ENCODE results near the gene GALNT2. TPM values are rescaled to one million over a fixed set of nuclear protein-coding genes. Genes with fewer than 3 reads are reported as not detected.

Gene GALNT2
- total and polyA plus RNA-seq, 2 donors (not counting 1 experiment from before 2014, with no cell fraction given) = 19.0 to 184 TPM

DNA sequence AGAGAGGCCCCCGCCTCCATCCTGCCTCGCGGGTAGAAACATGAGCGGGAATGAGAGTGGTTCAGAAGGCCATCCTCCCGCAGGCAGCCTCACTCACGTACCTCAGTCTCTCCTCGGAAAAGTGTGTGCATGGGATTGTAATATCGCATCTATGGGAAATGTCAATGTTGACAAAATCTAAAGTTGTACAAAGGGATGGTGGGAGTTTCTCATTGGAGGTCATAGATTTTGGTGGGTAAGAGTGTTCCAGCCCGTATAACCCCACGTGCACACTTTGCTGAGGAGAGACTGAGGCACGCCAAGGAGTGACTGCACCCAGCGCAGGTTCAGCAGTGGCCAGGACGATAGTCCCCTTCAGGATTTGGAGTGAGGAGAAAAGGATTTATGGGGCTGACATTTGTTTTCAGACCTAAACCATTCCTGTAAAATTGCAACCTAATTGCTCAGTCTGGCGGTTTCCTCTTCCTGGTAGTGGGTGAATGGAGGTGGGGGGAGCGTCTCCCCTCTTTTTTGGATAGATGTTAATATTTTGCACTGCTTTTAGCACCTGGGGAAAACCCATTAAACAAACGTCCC is 59.6 kb downstream of the GALNT2 start:
- Mint-ChIP-seq H3K4me1 (peaks cover 75% of the 10 kb centered on the region), H3K9me3 (ENCODE audit: insufficient read depth) (no peaks in the 10 kb centered on the region), H3K4me3 (peak overlapping the region; percentile 72), H3K27me3 (no peaks in the 10 kb centered on the region), H3K27ac (peak overlapping the region; percentile 83)
- no peak overlapping the region for H2AFZ ChIP-seq (ENCODE audit: insufficient read depth, low read depth, low read length, poor library complexity, severe bottlenecking)
- H3K27me3 ChIP-seq (replicated peaks in 1 of 4; ENCODE audit: control extremely low read depth in 1 of 4, control insufficient read depth in 3 of 4, insufficient read depth in 4 of 4, low read length in 3 of 4) = no peaks in the 10 kb centered on the region
- no peak for ATAC-seq (ENCODE audit: low read depth)
- no peak overlapping the region for H3K4me3 ChIP-seq (ENCODE audit: control extremely low read depth in 1 of 5, extremely low read depth in 1 of 5, insufficient read depth in 1 of 5, low read depth in 2 of 5, low read length in 4 of 5)
- intact Hi-C loops (cut with micrococcal nuclease) = no loop called here
- CTCF ChIA-PET = no interaction called here
- H3K4me1 ChIP-seq (ENCODE audit: control insufficient read depth in 2 of 2, insufficient read depth in 2 of 2, low read length in 2 of 2) = peaks cover 47 to 58% of the 10 kb centered on the region in 2 donors
- H3K4me2 ChIP-seq (replicated peaks; ENCODE audit: low read depth, low read length, poor library complexity, severe bottlenecking) = peak overlapping the region; percentile 40
- H3K9me3 ChIP-seq (ENCODE audit: control extremely low read depth in 1 of 3, control insufficient read depth in 2 of 3, insufficient read depth in 1 of 3, low read length in 2 of 3) = no peaks in the 10 kb centered on the region
- no peak overlapping the region for H3K27ac ChIP-seq (ENCODE audit: low read length in 2 of 2)
- no peaks in the 10 kb centered on the region for H4K20me1 ChIP-seq (ENCODE audit: control insufficient read depth, insufficient read depth, low read length, poor library complexity, severe bottlenecking)
- peaks cover 85% of the 10 kb centered on the region for H3K79me2 ChIP-seq (ENCODE audit: control insufficient read depth, insufficient read depth, low read length)
- no peak overlapping the region for H3K9ac ChIP-seq (ENCODE audit: low read length)
- POLR2A ChIA-PET = no interaction called here
- no peak for DNase-seq
- 61% methylated on average over 11 of the region's 16 CpGs for WGBS (ENCODE audit: insufficient coverage)
- TF ChIP-seq EZH2 (IDR thresholded peaks at IDR 0.05; ENCODE audit: borderline replicate concordance, insufficient read depth, low read depth, low read length, poor library complexity, severe bottlenecking) = no peak
- TF ChIP-seq, protein P1, sequence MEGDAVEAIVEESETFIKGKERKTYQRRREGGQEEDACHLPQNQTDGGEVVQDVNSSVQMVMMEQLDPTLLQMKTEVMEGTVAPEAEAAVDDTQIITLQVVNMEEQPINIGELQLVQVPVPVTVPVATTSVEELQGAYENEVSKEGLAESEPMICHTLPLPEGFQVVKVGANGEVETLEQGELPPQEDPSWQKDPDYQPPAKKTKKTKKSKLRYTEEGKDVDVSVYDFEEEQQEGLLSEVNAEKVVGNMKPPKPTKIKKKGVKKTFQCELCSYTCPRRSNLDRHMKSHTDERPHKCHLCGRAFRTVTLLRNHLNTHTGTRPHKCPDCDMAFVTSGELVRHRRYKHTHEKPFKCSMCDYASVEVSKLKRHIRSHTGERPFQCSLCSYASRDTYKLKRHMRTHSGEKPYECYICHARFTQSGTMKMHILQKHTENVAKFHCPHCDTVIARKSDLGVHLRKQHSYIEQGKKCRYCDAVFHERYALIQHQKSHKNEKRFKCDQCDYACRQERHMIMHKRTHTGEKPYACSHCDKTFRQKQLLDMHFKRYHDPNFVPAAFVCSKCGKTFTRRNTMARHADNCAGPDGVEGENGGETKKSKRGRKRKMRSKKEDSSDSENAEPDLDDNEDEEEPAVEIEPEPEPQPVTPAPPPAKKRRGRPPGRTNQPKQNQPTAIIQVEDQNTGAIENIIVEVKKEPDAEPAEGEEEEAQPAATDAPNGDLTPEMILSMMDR (IDR thresholded peaks at IDR 0.05) = no peak
- no peaks in the 10 kb centered on the region for H3K36me3 ChIP-seq (replicated peaks in 1 of 2; ENCODE audit: control extremely low read depth in 1 of 2, control insufficient read depth in 1 of 2, extremely low read depth in 1 of 2, insufficient read depth in 2 of 2, low read length in 1 of 2)

DNA sequence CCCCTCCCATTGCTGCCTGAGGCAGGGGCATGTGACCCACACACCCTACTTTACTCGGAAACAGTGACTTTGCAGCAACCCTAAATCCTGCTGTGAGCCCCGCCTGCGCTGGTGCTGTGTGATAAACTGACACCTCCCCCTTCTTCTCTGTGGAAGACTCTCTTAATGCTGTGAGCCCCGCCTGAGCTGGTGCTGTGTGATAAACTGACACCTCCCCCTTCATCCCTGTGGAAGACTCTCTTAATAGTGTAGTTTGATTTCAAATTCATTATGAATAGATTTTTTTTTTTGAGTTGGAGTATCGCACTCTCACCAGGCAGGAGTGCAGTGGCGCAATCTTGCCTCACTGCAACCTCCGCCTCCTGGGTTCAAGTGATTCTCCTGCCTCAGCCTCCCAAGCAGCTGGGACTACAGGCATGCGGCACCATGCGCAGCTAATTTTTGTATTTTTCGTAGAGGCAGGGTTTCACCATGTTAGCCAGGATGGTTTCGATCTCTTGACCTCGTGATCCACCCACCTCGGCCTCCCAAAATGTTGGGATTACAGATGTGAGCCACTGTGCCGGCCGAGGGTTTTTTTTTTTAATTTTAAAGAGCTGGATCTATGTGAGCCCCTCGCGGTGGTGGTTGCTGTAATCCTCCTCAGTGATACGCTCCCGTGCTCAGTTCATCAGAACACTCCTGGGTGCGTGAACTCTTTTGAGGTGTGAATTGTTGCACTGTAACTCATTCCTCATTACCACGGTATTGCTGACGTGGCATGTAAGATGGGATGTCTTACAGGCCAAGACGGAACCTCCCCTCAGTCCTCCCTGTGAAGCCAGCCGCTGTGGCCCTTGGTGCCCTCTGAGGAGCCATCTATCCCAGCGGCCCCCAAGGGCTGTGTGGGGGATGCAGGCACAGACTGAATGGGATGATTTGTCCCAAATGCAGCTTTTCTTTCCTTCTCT is 60.3 kb downstream of the GALNT2 start:
- H3K9ac ChIP-seq (ENCODE audit: low read length) = no peak overlapping the region
- DNase-seq (peak; percentile 64), ATAC-seq (ENCODE audit: low read depth) (peak; percentile 11)
- ChIA-PET POLR2A (no interaction called here), CTCF (no interaction called here)
- 92% methylated on average over 15 of the region's 25 CpGs for WGBS (ENCODE audit: insufficient coverage)
- H4K20me1 ChIP-seq (ENCODE audit: control insufficient read depth, insufficient read depth, low read length, poor library complexity, severe bottlenecking) = no peaks in the 10 kb centered on the region
- peaks cover 42 to 56% of the 10 kb centered on the region in 2 donors for H3K4me1 ChIP-seq (ENCODE audit: control insufficient read depth in 2 of 2, insufficient read depth in 2 of 2, low read length in 2 of 2)
- intact Hi-C loops (cut with micrococcal nuclease) = no loop called here
- H3K27me3 Mint-ChIP-seq = no peaks in the 10 kb centered on the region
- H3K36me3 ChIP-seq (replicated peaks in 1 of 2; ENCODE audit: control extremely low read depth in 1 of 2, control insufficient read depth in 1 of 2, extremely low read depth in 1 of 2, insufficient read depth in 2 of 2, low read length in 1 of 2) = no peaks in the 10 kb centered on the region
- TF ChIP-seq EZH2 (IDR thresholded peaks at IDR 0.05; ENCODE audit: borderline replicate concordance, insufficient read depth, low read depth, low read length, poor library complexity, severe bottlenecking) = no peak
- TF ChIP-seq, protein P1 (IDR thresholded peaks at IDR 0.05) = no peak
- H3K27ac Mint-ChIP-seq = peak overlapping the region; percentile 83
- no peak overlapping the region for H2AFZ ChIP-seq (ENCODE audit: insufficient read depth, low read depth, low read length, poor library complexity, severe bottlenecking)
- H3K9me3 ChIP-seq (ENCODE audit: control extremely low read depth in 1 of 3, control insufficient read depth in 2 of 3, insufficient read depth in 1 of 3, low read length in 2 of 3) = no peaks in the 10 kb centered on the region
- no peaks in the 10 kb centered on the region for H3K27me3 ChIP-seq (replicated peaks in 1 of 4; ENCODE audit: control extremely low read depth in 1 of 4, control insufficient read depth in 3 of 4, insufficient read depth in 4 of 4, low read length in 3 of 4)
- H3K79me2 ChIP-seq (ENCODE audit: control insufficient read depth, insufficient read depth, low read length) = peaks cover 87% of the 10 kb centered on the region
- no peak overlapping the region for H3K4me3 ChIP-seq (ENCODE audit: control extremely low read depth in 1 of 5, extremely low read depth in 1 of 5, insufficient read depth in 1 of 5, low read depth in 2 of 5, low read length in 4 of 5)
- H3K4me3 Mint-ChIP-seq = peak overlapping the region; percentile 72
- H3K4me1 Mint-ChIP-seq = peaks cover 72% of the 10 kb centered on the region
- no peaks in the 10 kb centered on the region for H3K9me3 Mint-ChIP-seq (ENCODE audit: insufficient read depth)
- peak overlapping the region; percentile 40 for H3K4me2 ChIP-seq (replicated peaks; ENCODE audit: low read depth, low read length, poor library complexity, severe bottlenecking)
- no peak overlapping the region for H3K27ac ChIP-seq (ENCODE audit: low read length in 2 of 2)
